ENCODE measurements around the gene RAB11FIP4. TPM values are rescaled to one million over a fixed set of nuclear protein-coding genes. Genes with fewer than 3 reads are reported as not detected.

The RAB11FIP4 gene
- polyA plus RNA-seq, 4 donors = 11.6 to 33.8 (median 18.7) TPM

DNA sequence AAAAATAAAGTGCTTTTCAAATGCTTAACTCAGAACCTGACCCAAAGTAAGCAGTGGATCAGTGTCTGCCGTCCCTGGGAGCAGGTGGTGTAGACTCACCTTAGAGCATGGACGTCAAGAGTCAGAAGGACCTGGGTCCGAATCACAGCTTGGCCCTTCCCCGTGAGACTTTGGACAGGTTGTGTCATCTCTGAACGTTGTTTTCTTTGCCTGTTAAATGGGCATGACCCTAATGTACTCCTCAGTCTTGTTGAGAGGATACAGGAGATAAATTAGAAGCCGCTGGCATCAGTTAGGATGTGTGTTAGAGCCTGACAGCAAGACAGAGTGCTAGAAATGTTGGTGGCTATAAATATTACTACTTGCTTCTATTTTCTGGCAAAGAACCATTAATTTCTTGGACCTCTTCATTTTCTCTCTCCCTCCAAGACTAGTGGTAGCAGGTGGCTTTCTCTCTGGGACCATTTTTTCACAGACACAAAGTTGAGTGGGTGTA is 68.8 kb downstream of the RAB11FIP4 start:
- Histone ChIP-seq H3K27ac (ENCODE audit: low read depth in 1 of 3, low read length in 2 of 3) (no peak overlapping the region), H3K4me3 (ENCODE audit: low read depth in 1 of 3, low read length in 3 of 3) (no peak overlapping the region), H3K4me1 (ENCODE audit: control insufficient read depth in 3 of 3, insufficient read depth in 2 of 3, low read depth in 1 of 3, low read length in 2 of 3) (peaks cover 0 to 3% (median 0%) of the 10 kb centered on the region in 3 donors), H3K27me3 (ENCODE audit: control insufficient read depth in 3 of 3, insufficient read depth in 3 of 3, low read length in 3 of 3) (no peaks in the 10 kb centered on the region), H3K36me3 (ENCODE audit: control insufficient read depth in 3 of 3, insufficient read depth in 2 of 3, low read depth in 1 of 3, low read length in 3 of 3) (no peaks in the 10 kb centered on the region), H3K9me3 (ENCODE audit: control insufficient read depth in 2 of 2, insufficient read depth in 1 of 2, low read depth in 1 of 2, low read length in 1 of 2) (peaks cover 0 to 9% of the 10 kb centered on the region in 2 donors)
- FAIRE-seq (no peak), DNase-seq (no peak)
- 64 to 73% (median 72%) methylated on average over 6 of the region's 6 CpGs for WGBS, 3 donors

DNA sequence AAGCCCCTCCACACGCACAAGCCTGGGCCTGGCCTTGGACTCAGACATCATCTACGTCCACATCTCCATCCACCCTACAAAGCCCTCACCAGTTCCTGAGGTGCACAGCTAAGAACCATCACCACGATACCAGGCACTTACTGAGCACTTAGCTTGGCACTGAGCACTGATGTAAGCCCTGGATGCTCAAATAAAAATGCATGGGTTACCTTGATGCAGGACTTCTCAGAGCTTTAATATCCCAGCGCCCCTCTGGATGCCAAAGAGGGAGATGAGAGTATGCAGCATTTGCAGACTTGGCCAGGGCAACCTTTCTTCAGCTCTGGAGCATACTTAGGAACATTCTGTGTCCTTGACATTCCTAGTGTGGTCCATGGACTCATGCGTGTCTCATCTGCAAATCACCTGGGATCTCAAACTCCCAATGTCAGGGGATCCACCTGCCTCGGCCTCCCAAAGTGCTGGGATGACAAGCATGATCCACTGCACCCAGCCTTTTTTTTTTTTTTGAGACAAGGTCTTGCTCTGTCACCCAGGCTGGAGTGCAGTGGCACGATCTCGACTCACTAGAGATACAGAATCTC is 69.8 kb downstream of the RAB11FIP4 start:
- FAIRE-seq (no peak), DNase-seq (no peak)
- Histone ChIP-seq H3K36me3 (ENCODE audit: control insufficient read depth in 3 of 3, insufficient read depth in 2 of 3, low read depth in 1 of 3, low read length in 3 of 3) (no peaks in the 10 kb centered on the region), H3K9me3 (ENCODE audit: control insufficient read depth in 2 of 2, insufficient read depth in 1 of 2, low read depth in 1 of 2, low read length in 1 of 2) (peaks cover 0 to 7% of the 10 kb centered on the region in 2 donors), H3K4me3 (ENCODE audit: low read depth in 1 of 3, low read length in 3 of 3) (no peak overlapping the region), H3K27me3 (ENCODE audit: control insufficient read depth in 3 of 3, insufficient read depth in 3 of 3, low read length in 3 of 3) (no peaks in the 10 kb centered on the region), H3K4me1 (ENCODE audit: control insufficient read depth in 3 of 3, insufficient read depth in 2 of 3, low read depth in 1 of 3, low read length in 2 of 3) (peaks cover 0 to 3% (median 0%) of the 10 kb centered on the region in 3 donors), H3K27ac (ENCODE audit: low read depth in 1 of 3, low read length in 2 of 3) (no peak overlapping the region)
- WGBS, 3 donors = 69 to 84% (median 80%) methylated on average over 8 of the region's 8 CpGs

DNA sequence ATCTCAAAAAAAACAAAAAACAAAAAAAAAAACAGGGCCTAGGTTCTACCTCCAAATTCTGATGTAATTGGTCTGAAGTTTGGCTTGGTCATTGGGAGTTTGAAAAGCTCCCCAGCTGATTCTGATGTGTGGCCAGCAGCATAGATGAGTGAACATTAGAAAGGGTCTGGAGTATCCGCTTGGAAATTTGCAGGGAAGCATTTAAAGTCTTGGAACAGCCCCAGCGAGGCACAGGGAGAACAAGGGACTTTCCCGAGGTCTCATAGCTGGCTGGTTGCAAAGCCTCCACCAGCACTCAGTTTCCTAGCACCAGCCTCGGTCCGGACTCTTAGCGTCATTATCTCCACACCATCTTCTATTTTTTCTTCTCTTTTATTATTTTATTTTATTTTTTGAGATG is 70.8 kb downstream of the RAB11FIP4 start:
- no peak overlapping the region for H3K27ac ChIP-seq (ENCODE audit: low read depth in 1 of 3, low read length in 2 of 3)
- H3K4me3 ChIP-seq (ENCODE audit: low read depth in 1 of 3, low read length in 3 of 3) = no peak overlapping the region
- 73 to 86% (median 81%) methylated on average over 6 of the region's 6 CpGs for WGBS, 3 donors
- H3K27me3 ChIP-seq (ENCODE audit: control insufficient read depth in 3 of 3, insufficient read depth in 3 of 3, low read length in 3 of 3) = no peaks in the 10 kb centered on the region
- H3K36me3 ChIP-seq (ENCODE audit: control insufficient read depth in 3 of 3, insufficient read depth in 2 of 3, low read depth in 1 of 3, low read length in 3 of 3) = no peaks in the 10 kb centered on the region
- peaks cover 0 to 3% (median 0%) of the 10 kb centered on the region in 3 donors for H3K4me1 ChIP-seq (ENCODE audit: control insufficient read depth in 3 of 3, insufficient read depth in 2 of 3, low read depth in 1 of 3, low read length in 2 of 3)
- no peak for FAIRE-seq
- H3K9me3 ChIP-seq (ENCODE audit: control insufficient read depth in 2 of 2, insufficient read depth in 1 of 2, low read depth in 1 of 2, low read length in 1 of 2) = peaks cover 0 to 5% of the 10 kb centered on the region in 2 donors
- no peak for DNase-seq

DNA sequence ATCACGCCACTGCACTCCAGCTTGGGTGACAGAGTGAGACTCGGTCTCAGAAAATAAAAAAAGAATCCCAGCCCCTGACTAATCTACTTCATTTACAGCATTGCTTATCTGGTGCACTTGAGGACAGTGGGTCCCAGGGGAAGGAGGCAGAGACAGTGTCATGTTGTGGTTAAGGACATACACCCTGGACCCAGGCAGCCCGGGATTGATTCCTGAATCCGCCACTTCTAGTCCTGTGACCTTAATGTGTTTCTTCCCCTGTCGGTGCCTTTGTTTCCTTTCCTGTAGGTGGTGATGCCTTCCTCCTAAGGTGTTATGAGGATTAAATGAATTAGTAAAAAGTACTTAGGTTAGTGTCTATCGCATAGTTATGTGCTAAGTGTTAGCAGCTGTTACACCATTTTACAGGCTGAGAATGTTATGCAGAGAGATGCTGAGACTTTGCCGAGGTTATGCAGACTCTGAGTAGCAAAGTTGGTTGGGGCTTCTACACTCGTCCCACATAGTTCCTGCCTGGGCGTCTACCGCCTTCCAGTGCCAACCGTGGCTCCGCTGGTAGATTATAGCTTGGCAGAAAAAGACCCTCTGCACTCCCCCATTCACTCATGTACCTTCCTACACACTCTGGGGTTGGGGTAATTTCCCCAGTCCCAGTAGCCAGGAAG is 74.8 kb downstream of the RAB11FIP4 start:
- no peak overlapping the region for H3K4me3 ChIP-seq (ENCODE audit: low read depth in 1 of 3, low read length in 3 of 3)
- peaks cover 0 to 5% (median 0%) of the 10 kb centered on the region in 3 donors for H3K4me1 ChIP-seq (ENCODE audit: control insufficient read depth in 3 of 3, insufficient read depth in 2 of 3, low read depth in 1 of 3, low read length in 2 of 3)
- DNase-seq (no peak), FAIRE-seq (no peak)
- WGBS, 3 donors = 88 to 91% (median 90%) methylated on average over 12 of the region's 12 CpGs
- H3K27ac ChIP-seq (ENCODE audit: low read depth in 1 of 3, low read length in 2 of 3) = no peak overlapping the region
- no peaks in the 10 kb centered on the region for H3K36me3 ChIP-seq (ENCODE audit: control insufficient read depth in 3 of 3, insufficient read depth in 2 of 3, low read depth in 1 of 3, low read length in 3 of 3)
- no peaks in the 10 kb centered on the region for H3K27me3 ChIP-seq (ENCODE audit: control insufficient read depth in 3 of 3, insufficient read depth in 3 of 3, low read length in 3 of 3)
- no peaks in the 10 kb centered on the region for H3K9me3 ChIP-seq (ENCODE audit: control insufficient read depth in 2 of 2, insufficient read depth in 1 of 2, low read depth in 1 of 2, low read length in 1 of 2)

DNA sequence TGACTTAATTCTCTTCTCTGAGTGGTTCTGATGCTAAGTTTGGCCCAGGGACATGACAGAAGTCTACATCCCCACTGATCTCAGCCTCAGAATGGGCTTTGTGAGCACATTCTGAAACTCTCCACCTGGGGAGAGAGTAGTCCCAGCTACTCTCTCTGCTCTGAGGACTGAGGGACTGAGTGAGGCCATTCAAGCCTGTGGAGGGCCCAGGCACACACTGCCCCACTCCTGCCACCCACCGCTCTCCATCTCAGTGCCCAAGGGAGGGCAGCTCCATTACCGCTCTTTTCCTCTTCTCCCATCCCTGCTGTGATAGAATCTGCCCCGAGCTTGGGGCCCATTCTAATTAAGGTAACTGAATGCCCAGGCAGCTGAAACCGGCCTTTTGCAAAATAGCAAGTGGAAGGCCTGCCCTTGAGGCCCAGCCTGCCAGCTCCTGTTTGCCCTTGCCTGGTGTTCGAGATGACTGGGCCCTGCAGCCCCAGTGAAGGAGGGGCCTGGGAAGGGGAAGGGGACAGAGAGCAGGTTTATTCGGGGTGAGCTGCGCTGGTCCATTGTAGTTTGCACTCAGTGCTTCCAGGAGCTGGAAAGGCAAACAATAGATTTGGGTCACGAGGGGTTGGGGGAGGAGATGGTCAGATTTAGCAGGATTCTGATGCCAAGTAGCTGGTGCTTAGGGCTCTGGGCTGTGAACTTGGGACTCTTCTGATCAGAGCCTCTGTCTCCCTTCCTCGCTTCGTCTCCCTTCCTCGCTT is 76.2 kb downstream of the RAB11FIP4 start:
- Histone ChIP-seq H3K36me3 (ENCODE audit: control insufficient read depth in 3 of 3, insufficient read depth in 2 of 3, low read depth in 1 of 3, low read length in 3 of 3) (no peaks in the 10 kb centered on the region), H3K27ac (ENCODE audit: low read depth in 1 of 3, low read length in 2 of 3) (no peak overlapping the region), H3K4me1 (ENCODE audit: control insufficient read depth in 3 of 3, insufficient read depth in 2 of 3, low read depth in 1 of 3, low read length in 2 of 3) (peaks cover 0 to 5% (median 0%) of the 10 kb centered on the region in 3 donors), H3K27me3 (ENCODE audit: control insufficient read depth in 3 of 3, insufficient read depth in 3 of 3, low read length in 3 of 3) (no peaks in the 10 kb centered on the region), H3K9me3 (ENCODE audit: control insufficient read depth in 2 of 2, insufficient read depth in 1 of 2, low read depth in 1 of 2, low read length in 1 of 2) (no peaks in the 10 kb centered on the region), H3K4me3 (ENCODE audit: low read depth in 1 of 3, low read length in 3 of 3) (no peak overlapping the region)
- DNase-seq = no peak
- WGBS, 3 donors = 69 to 77% (median 72%) methylated on average over 11 of the region's 11 CpGs
- no peak for FAIRE-seq

DNA sequence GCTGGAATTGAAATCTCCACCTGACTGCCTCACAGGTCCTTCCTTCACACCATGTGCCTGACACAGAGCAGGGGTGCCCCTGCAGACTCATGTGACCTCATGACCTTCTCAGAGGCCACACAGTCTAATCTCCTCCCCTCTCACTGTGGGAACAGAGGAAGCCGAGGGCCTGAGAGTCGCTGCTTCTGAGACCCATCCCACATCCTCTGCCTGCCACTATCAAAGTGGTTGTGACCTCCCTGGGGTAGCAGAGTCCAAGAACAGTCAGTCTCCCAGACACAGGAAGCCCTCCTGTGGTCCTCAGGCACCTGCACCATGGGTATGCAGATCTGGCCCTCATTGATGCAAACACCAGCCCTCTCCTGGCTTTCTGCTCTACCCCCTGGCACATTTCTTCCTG is 78.5 kb downstream of the RAB11FIP4 start:
- no peaks in the 10 kb centered on the region for H3K9me3 ChIP-seq (ENCODE audit: control insufficient read depth in 2 of 2, insufficient read depth in 1 of 2, low read depth in 1 of 2, low read length in 1 of 2)
- peak in 1 of 2 donors; percentile 50 for DNase-seq
- H3K27ac ChIP-seq (ENCODE audit: low read depth in 1 of 3, low read length in 2 of 3) = no peak overlapping the region
- H3K27me3 ChIP-seq (ENCODE audit: control insufficient read depth in 3 of 3, insufficient read depth in 3 of 3, low read length in 3 of 3) = no peaks in the 10 kb centered on the region
- H3K36me3 ChIP-seq (ENCODE audit: control insufficient read depth in 3 of 3, insufficient read depth in 2 of 3, low read depth in 1 of 3, low read length in 3 of 3) = no peaks in the 10 kb centered on the region
- no peak overlapping the region for H3K4me3 ChIP-seq (ENCODE audit: low read depth in 1 of 3, low read length in 3 of 3)
- WGBS, 3 donors = 42 to 86% (median 65%) methylated on average over 2 of the region's 2 CpGs
- no peak for FAIRE-seq
- peaks cover 0 to 5% (median 0%) of the 10 kb centered on the region in 3 donors for H3K4me1 ChIP-seq (ENCODE audit: control insufficient read depth in 3 of 3, insufficient read depth in 2 of 3, low read depth in 1 of 3, low read length in 2 of 3)

DNA sequence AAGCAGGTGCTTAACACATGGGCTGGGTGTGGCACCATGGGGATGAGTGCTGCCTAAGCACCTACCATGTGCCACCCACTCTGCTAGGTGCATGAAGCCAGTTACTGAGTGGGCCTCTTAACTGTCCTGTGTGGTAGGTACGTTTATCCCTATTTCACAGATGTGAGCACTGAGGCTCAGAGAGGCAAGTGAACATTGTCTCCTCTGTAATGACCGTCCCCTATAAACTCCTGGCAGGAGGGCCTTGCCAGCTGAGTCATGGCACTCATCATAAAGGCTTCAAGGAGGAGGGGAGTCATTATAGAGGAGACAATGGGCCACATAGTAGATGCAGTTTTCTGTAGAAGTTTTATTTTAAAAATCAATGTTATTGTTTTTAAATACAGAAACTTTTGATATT is 79.1 kb downstream of the RAB11FIP4 start:
- Histone ChIP-seq H3K4me3 (ENCODE audit: low read depth in 1 of 3, low read length in 3 of 3) (no peak overlapping the region), H3K27me3 (ENCODE audit: control insufficient read depth in 3 of 3, insufficient read depth in 3 of 3, low read length in 3 of 3) (no peaks in the 10 kb centered on the region), H3K36me3 (ENCODE audit: control insufficient read depth in 3 of 3, insufficient read depth in 2 of 3, low read depth in 1 of 3, low read length in 3 of 3) (no peaks in the 10 kb centered on the region), H3K27ac (ENCODE audit: low read depth in 1 of 3, low read length in 2 of 3) (no peak overlapping the region), H3K9me3 (ENCODE audit: control insufficient read depth in 2 of 2, insufficient read depth in 1 of 2, low read depth in 1 of 2, low read length in 1 of 2) (no peaks in the 10 kb centered on the region), H3K4me1 (ENCODE audit: control insufficient read depth in 3 of 3, insufficient read depth in 2 of 3, low read depth in 1 of 3, low read length in 2 of 3) (peaks cover 0 to 5% (median 0%) of the 10 kb centered on the region in 3 donors)
- FAIRE-seq = no peak
- WGBS, 3 donors = 79 to 84% (median 84%) methylated on average over 2 of the region's 2 CpGs
- DNase-seq = no peak

DNA sequence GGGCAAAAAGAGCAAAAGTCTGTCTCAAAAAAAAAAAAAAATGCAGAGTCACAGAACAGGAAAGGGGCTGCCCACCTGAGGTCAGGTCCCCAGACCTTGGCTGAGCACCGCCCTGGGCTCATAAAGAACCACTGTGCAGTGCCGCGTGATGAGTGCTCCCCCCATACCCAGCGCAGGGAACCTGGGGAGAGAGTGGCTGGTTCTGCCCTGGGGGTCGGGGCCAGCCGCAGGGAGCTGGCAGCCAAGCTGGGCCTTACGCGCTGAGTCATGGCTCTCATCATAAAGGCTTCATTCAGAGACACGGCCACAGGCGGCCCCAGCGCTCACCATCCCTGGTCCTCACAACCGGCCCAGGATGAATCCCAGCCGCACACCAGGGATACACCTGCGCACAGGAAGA is 80.7 kb downstream of the RAB11FIP4 start:
- no peak for FAIRE-seq
- H3K9me3 ChIP-seq (ENCODE audit: control insufficient read depth in 2 of 2, insufficient read depth in 1 of 2, low read depth in 1 of 2, low read length in 1 of 2) = no peaks in the 10 kb centered on the region
- no peak overlapping the region for H3K4me3 ChIP-seq (ENCODE audit: low read depth in 1 of 3, low read length in 3 of 3)
- no peaks in the 10 kb centered on the region for H3K36me3 ChIP-seq (ENCODE audit: control insufficient read depth in 3 of 3, insufficient read depth in 2 of 3, low read depth in 1 of 3, low read length in 3 of 3)
- H3K27ac ChIP-seq (ENCODE audit: low read depth in 1 of 3, low read length in 2 of 3) = no peak overlapping the region
- H3K4me1 ChIP-seq (ENCODE audit: control insufficient read depth in 3 of 3, insufficient read depth in 2 of 3, low read depth in 1 of 3, low read length in 2 of 3) = peaks cover 0 to 5% (median 0%) of the 10 kb centered on the region in 3 donors
- DNase-seq = no peak
- 85 to 88% (median 86%) methylated on average over 14 of the region's 14 CpGs for WGBS, 3 donors
- no peaks in the 10 kb centered on the region for H3K27me3 ChIP-seq (ENCODE audit: control insufficient read depth in 3 of 3, insufficient read depth in 3 of 3, low read length in 3 of 3)

Data from small intestine (tissue), 7 donors.